ENCODE measurements around the gene USP17L11. TPM values are rescaled to one million over a fixed set of nuclear protein-coding genes. Genes with fewer than 3 reads are reported as not detected.
"Not testable (repeated sequence)": the region's sequence is repeated elsewhere in the genome, so short reads cannot be mapped to it uniquely, and the experiment has no call there.

Gene USP17L11, protein sequence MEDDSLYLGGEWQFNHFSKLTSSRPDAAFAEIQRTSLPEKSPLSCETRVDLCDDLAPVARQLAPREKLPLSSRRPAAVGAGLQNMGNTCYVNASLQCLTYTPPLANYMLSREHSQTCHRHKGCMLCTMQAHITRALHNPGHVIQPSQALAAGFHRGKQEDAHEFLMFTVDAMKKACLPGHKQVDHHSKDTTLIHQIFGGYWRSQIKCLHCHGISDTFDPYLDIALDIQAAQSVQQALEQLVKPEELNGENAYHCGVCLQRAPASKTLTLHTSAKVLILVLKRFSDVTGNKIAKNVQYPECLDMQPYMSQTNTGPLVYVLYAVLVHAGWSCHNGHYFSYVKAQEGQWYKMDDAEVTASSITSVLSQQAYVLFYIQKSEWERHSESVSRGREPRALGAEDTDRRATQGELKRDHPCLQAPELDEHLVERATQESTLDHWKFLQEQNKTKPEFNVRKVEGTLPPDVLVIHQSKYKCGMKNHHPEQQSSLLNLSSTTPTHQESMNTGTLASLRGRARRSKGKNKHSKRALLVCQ
- total RNA-seq: not detected

DNA sequence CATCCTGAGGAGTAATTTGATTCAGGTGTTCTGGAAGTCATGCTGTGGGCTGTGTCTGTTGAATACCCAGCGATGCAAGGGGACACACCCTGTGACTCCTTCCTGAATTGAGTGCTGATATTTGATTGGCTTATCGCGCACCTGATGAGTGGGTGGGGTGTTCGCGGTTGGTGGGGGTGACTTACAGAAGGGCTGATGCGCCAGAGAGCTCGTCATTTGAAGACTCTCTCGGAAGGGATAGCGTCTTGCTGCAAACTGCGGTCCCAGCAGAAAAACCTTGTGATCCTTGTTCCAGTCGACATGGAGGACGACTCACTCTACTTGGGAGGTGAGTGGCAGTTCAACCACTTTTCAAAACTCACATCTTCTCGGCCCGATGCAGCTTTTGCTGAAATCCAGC is at the start of gene USP17L11:
Gene USP17L11, plus strand, starts transcription at position 301 of the 400 bp plus-strand sequence. Its CDS starts 0 bp downstream, at position 301.
- H3K4me3 ChIP-seq (ENCODE audit: low read length); H3K27me3 ChIP-seq (ENCODE audit: insufficient read depth, low read length); H3K4me1 ChIP-seq (ENCODE audit: insufficient read depth, low read length); H3K9me3 ChIP-seq (ENCODE audit: low read depth, low read length): not testable (repeated sequence)

DNA sequence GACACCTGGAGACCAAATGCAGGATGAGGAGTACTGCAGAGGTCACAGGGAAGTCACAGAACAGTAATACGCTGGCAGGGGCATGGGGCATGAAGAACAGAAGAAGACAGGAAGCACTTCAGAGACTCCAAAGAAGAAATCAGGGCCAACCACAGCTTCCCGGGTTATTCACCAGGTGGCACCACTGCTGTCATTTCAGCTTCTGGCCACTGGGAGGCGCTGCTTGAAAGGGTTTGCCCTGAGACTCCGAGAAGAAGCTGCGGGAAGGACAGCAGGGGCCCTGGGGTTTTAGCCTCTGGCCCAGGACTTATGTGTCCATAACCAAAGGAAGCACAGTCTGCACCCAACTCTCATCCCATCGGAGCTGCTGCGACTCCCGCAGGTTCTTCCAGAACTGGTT is 49.2 kb upstream of the USP17L11 start:
- not testable (repeated sequence) for H3K4me1 ChIP-seq (ENCODE audit: insufficient read depth, low read length); H3K9me3 ChIP-seq (ENCODE audit: low read depth, low read length); H3K27me3 ChIP-seq (ENCODE audit: insufficient read depth, low read length); H3K4me3 ChIP-seq (ENCODE audit: low read length)

DNA sequence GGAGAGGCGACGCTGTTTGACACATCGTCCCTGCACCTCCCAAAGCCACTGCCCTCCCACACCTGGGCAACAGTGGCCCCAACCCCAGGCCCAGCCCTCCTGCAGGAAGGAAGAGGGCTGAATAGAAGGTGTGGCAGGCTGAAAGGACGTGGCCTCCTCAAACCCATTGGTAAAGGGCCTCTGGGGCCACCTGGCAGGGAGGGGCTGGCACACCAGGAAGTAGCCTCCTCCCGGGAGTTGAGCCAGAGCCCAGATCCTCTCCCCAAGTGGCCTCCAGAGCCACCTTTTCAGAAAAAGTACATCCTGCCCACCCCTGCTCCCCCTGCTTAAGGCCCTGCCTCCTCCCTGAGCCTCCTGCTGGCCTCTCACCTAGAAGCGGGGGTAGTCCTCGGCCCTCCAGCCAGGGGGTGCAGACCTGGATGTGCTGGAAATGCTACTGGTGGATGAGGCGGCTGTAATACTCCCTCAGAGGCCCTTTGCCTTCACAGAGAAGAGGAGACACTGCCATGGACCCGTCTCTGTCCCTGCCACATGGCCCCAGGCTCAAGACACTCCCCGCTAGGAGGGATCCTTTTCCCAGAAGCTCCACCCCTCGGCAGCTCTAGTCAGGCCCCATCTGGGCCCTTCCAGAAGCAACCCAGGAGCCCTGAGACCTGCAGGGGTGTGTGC is 45.3 kb upstream of the USP17L11 start, which contains the start of gene FAM90A26:
Gene FAM90A26, plus strand, starts transcription at position 619 of the 669 bp plus-strand sequence. CDS start 2,764 bp downstream, outside the sequence.
- not testable (repeated sequence) for H3K4me3 ChIP-seq (ENCODE audit: low read length); H3K27me3 ChIP-seq (ENCODE audit: insufficient read depth, low read length); H3K4me1 ChIP-seq (ENCODE audit: insufficient read depth, low read length); H3K9me3 ChIP-seq (ENCODE audit: low read depth, low read length)

DNA sequence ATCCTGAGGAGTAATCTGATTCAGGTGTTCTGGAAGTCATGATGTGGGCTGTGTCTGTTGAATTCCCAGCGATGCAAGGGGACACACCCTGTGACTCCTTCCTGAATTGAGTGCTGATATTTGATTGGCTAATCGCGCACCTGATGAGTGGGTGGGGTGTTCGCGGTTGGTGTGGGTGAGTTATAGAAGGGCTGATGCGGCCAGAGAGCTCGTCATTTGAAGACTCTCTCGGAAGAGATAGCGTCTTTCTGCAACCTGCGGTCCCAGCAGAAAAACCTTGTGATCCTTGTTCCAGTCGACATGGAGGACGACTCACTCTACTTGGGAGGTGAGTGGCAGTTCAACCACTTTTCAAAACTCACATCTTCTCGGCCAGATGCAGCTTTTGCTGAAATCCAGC is 4.8 kb upstream of the USP17L11 start, which contains the start of gene USP17L10:
Gene USP17L10, plus strand, starts transcription at position 301 of the 400 bp plus-strand sequence. Its CDS starts 0 bp downstream, at position 301.
- not testable (repeated sequence) for H3K4me1 ChIP-seq (ENCODE audit: insufficient read depth, low read length)

DNA sequence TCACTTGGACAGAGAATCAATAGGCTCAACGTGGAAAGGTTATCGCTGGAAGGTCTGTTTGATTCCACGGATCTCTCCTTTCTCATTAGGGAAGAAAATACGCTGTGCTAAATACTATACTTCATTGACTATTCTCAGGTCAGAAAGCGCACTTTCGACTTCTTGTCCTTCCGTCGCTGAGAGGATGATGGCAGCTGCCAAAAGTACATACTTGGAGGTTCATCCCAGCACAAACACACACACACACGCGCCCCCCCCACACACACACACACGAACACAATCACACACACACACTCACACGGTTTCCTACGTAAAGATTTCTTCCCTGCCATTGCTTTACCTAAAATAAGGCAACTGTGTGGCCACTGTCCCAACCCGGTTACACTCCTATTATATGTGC is 504 bp upstream of the USP17L11 start:
- not testable (repeated sequence) for H3K4me1 ChIP-seq (ENCODE audit: insufficient read depth, low read length); H3K4me3 ChIP-seq (ENCODE audit: low read length); H3K27me3 ChIP-seq (ENCODE audit: insufficient read depth, low read length); H3K9me3 ChIP-seq (ENCODE audit: low read depth, low read length)

More for the DNA sequence above, 4.8 kb upstream of the USP17L11 start, which contains the start of gene USP17L10:
- not testable (repeated sequence) for H3K9me3 ChIP-seq (ENCODE audit: low read depth, low read length); H3K4me3 ChIP-seq (ENCODE audit: low read length); H3K27me3 ChIP-seq (ENCODE audit: insufficient read depth, low read length)

DNA sequence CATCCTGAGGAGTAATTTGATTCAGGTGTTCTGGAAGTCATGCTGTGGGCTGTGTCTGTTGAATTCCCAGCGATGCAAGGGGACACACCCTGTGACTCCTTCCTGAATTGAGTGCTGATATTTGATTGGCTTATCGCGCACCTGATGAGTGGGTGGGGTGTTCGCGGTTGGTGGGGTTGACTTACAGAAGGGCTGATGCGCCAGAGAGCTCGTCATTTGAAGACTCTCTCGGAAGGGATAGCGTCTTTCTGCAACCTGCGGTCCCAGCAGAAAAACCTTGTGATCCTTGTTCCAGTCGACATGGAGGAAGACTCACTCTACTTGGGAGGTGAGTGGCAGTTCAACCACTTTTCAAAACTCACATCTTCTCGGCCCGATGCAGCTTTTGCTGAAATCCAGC is 4.6 kb downstream of the USP17L11 start, which contains the start of gene USP17L12:
Gene USP17L12, plus strand, starts transcription at position 301 of the 400 bp plus-strand sequence. Its CDS starts 0 bp downstream, at position 301.
- not testable (repeated sequence) for H3K9me3 ChIP-seq (ENCODE audit: low read depth, low read length); H3K4me3 ChIP-seq (ENCODE audit: low read length); H3K4me1 ChIP-seq (ENCODE audit: insufficient read depth, low read length); H3K27me3 ChIP-seq (ENCODE audit: insufficient read depth, low read length)

DNA sequence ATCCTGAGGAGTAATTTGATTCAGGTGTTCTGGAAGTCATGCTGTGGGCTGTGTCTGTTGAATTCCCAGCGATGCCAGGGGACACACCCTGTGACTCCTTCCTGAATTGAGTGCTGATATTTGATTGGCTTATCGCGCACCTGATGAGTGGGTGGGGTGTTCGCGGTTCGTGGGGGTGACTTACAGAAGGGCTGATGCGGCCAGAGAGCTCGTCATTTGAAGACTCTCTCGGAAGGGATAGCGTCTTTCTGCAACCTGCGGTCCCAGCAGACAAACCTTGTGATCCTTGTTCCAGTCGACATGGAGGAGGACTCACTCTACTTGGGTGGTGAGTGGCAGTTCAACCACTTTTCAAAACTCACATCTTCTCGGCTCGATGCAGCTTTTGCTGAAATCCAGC is 9.4 kb downstream of the USP17L11 start, which contains the start of gene USP17L13:
Gene USP17L13, plus strand, starts transcription at position 301 of the 400 bp plus-strand sequence. Its CDS starts 0 bp downstream, at position 301.
- not testable (repeated sequence) for H3K27me3 ChIP-seq (ENCODE audit: insufficient read depth, low read length); H3K4me1 ChIP-seq (ENCODE audit: insufficient read depth, low read length); H3K9me3 ChIP-seq (ENCODE audit: low read depth, low read length); H3K4me3 ChIP-seq (ENCODE audit: low read length)

DNA sequence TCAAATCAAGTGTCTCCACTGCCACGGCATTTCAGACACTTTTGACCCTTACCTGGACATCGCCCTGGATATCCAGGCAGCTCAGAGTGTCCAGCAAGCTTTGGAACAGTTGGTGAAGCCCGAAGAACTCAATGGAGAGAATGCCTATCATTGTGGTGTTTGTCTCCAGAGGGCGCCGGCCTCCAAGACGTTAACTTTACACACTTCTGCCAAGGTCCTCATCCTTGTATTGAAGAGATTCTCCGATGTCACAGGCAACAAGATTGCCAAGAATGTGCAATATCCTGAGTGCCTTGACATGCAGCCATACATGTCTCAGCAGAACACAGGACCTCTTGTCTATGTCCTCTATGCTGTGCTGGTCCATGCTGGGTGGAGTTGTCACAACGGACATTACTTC is 15.0 kb downstream of the USP17L11 start:
- H3K4me3 ChIP-seq (ENCODE audit: low read length); H3K4me1 ChIP-seq (ENCODE audit: insufficient read depth, low read length); H3K9me3 ChIP-seq (ENCODE audit: low read depth, low read length); H3K27me3 ChIP-seq (ENCODE audit: insufficient read depth, low read length): not testable (repeated sequence)

DNA sequence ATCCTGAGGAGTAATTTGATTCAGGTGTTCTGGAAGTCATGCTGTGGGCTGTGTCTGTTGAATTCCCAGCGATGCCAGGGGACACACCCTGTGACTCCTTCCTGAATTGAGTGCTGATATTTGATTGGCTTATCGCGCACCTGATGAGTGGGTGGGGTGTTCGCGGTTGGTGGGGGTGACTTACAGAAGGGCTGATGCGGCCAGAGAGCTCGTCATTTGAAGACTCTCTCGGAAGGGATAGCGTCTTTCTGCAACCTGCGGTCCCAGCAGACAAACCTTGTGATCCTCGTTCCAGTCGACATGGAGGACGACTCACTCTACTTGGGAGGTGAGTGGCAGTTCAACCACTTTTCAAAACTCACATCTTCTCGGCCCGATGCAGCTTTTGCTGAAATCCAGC is 18.9 kb downstream of the USP17L11 start, which contains the start of gene USP17L15:
Gene USP17L15, plus strand, starts transcription at position 301 of the 400 bp plus-strand sequence. Its CDS starts 0 bp downstream, at position 301.
- H3K4me1 ChIP-seq (ENCODE audit: insufficient read depth, low read length); H3K4me3 ChIP-seq (ENCODE audit: low read length); H3K9me3 ChIP-seq (ENCODE audit: low read depth, low read length); H3K27me3 ChIP-seq (ENCODE audit: insufficient read depth, low read length): not testable (repeated sequence)

DNA sequence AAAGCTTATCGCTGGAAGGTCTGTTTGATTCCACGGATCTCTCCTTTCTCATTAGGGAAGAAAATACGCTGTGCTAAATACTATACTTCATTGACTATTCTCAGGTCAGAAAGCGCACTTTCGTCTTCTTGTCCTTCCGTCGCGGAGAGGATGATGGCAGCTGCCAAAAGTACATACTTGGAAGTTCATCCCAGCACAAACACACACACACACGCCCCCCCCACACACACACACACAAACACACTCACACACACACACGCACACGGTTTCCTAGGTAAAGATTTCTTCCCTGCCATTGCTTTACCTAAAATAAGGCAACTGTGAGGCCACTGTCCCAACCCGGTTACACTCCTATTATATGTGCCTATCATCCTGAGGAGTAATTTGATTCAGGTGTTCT is 23.3 kb downstream of the USP17L11 start:
- H3K9me3 ChIP-seq (ENCODE audit: low read depth, low read length); H3K4me3 ChIP-seq (ENCODE audit: low read length); H3K4me1 ChIP-seq (ENCODE audit: insufficient read depth, low read length); H3K27me3 ChIP-seq (ENCODE audit: insufficient read depth, low read length): not testable (repeated sequence)

DNA sequence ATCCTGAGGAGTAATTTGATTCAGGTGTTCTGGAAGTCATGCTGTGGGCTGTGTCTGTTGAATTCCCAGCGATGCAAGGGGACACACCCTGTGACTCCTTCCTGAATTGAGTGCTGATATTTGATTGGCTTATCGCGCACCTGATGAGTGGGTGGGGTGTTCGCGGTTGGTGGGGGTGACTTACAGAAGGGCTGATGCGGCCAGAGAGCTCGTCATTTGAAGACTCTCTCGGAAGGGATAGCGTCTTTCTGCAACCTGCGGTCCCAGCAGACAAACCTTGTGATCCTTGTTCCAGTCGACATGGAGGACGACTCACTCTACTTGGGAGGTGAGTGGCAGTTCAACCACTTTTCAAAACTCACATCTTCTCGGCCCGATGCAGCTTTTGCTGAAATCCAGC is 28.4 kb downstream of the USP17L11 start, which contains the start of gene USP17L17:
Gene USP17L17, plus strand, starts transcription at position 301 of the 400 bp plus-strand sequence. Its CDS starts 0 bp downstream, at position 301.
- H3K9me3 ChIP-seq (ENCODE audit: low read depth, low read length): not testable (repeated sequence)

DNA sequence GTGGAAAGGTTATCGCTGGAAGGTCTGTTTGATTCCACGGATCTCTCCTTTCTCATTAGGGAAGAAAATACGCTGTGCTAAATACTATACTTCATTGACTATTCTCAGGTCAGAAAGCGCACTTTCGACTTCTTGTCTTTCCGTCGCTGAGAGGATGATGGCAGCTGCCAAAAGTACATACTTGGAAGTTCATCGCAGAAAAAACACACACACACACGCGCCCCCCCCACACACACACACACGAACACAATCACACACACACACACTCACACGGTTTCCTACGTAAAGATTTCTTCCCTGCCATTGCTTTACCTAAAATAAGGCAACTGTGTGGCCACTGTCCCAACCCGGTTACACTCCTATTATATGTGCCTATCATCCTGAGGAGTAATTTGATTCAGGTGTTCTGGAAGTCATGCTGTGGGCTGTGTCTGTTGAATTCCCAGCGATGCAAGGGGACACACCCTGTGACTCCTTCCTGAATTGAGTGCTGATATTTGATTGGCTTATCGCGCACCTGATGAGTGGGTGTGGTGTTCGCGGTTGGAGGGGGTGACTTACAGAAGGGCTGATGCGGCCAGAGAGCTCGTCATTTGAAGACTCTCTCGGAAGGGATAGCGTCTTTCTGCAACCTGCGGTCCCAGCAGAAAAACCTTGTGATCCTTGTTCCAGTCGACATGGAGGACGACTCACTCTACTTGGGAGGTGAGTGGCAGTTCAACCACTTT is 32.9 kb downstream of the USP17L11 start, which contains the start of gene USP17L18:
Gene USP17L18, plus strand, starts transcription at position 678 of the 728 bp plus-strand sequence. Its CDS starts 0 bp downstream, at position 678.
- not testable (repeated sequence) for H3K4me3 ChIP-seq (ENCODE audit: low read length); H3K4me1 ChIP-seq (ENCODE audit: insufficient read depth, low read length); H3K27me3 ChIP-seq (ENCODE audit: insufficient read depth, low read length); H3K9me3 ChIP-seq (ENCODE audit: low read depth, low read length)

More for the DNA sequence above, 28.4 kb downstream of the USP17L11 start, which contains the start of gene USP17L17:
- H3K4me1 ChIP-seq (ENCODE audit: insufficient read depth, low read length); H3K27me3 ChIP-seq (ENCODE audit: insufficient read depth, low read length); H3K4me3 ChIP-seq (ENCODE audit: low read length): not testable (repeated sequence)

DNA sequence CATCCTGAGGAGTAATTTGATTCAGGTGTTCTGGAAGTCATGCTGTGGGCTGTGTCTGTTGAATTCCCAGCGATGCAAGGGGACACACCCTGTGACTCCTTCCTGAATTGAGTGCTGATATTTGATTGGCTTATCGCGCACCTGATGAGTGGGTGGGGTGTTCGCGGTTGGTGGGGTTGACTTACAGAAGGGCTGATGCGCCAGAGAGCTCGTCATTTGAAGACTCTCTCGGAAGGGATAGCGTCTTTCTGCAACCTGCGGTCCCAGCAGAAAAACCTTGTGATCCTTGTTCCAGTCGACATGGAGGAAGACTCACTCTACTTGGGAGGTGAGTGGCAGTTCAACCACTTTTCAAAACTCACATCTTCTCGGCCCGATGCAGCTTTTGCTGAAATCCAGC is 37.9 kb downstream of the USP17L11 start, which contains the start of gene USP17L19:
Gene USP17L19, plus strand, starts transcription at position 301 of the 400 bp plus-strand sequence. Its CDS starts 0 bp downstream, at position 301.
- H3K9me3 ChIP-seq (ENCODE audit: low read depth, low read length); H3K4me1 ChIP-seq (ENCODE audit: insufficient read depth, low read length); H3K4me3 ChIP-seq (ENCODE audit: low read length); H3K27me3 ChIP-seq (ENCODE audit: insufficient read depth, low read length): not testable (repeated sequence)

DNA sequence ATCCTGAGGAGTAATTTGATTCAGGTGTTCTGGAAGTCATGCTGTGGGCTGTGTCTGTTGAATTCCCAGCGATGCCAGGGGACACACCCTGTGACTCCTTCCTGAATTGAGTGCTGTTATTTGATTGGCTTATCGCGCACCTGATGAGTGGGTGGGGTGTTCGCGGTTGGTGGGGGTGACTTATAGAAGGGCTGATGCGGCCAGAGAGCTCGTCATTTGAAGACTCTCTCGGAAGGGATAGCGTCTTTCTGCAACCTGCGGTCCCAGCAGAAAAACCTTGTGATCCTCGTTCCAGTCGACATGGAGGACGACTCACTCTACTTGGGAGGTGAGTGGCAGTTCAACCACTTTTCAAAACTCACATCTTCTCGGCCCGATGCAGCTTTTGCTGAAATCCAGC is 42.6 kb downstream of the USP17L11 start, which contains the start of gene USP17L20:
Gene USP17L20, plus strand, starts transcription at position 301 of the 400 bp plus-strand sequence. Its CDS starts 0 bp downstream, at position 301.
- not testable (repeated sequence) for H3K4me3 ChIP-seq (ENCODE audit: low read length); H3K27me3 ChIP-seq (ENCODE audit: insufficient read depth, low read length); H3K9me3 ChIP-seq (ENCODE audit: low read depth, low read length); H3K4me1 ChIP-seq (ENCODE audit: insufficient read depth, low read length)
